Cortex of kidney (tissue), 1 donor: ENCODE measurements around the gene YY1AP1.
"Not testable (repeated sequence)": the region's sequence is repeated elsewhere in the genome, so short reads cannot be mapped to it uniquely, and the experiment has no call there.

Source experiments
- DNase-seq: peaks from one replicate; lab custom pipeline; 2025; lab: John Stamatoyannopoulos, UW

YY1AP1 gene

GRCh38 chr1:155645648-155646047 lies 42.9 kb downstream of the YY1AP1 start:
- no peak for DNase-seq

- DNase-seq: no peak
These were observed 43.5 kb downstream of the YY1AP1 start for GRCh38 chr1:155645034-155645598.

GRCh38 chr1:155643230-155643629 lies 45.3 kb downstream of the YY1AP1 start:
- no peak for DNase-seq

GRCh38 chr1:155642559-155643180 lies 45.9 kb downstream of the YY1AP1 start:
- not testable (repeated sequence) for DNase-seq

GRCh38 chr1:155640367-155640766 lies 48.2 kb downstream of the YY1AP1 start:
- no peak for DNase-seq

- no peak for DNase-seq
These were observed 52.0 kb downstream of the YY1AP1 start for GRCh38 chr1:155636397-155637153.

- not testable (repeated sequence) for DNase-seq
These were observed 62.1 kb downstream of the YY1AP1 start for GRCh38 chr1:155626428-155626827.

- no peak for DNase-seq
These were observed 65.2 kb downstream of the YY1AP1 start for GRCh38 chr1:155623357-155623756.

GRCh38 chr1:155622191-155622590 lies 66.4 kb downstream of the YY1AP1 start:
- DNase-seq: no peak

GRCh38 chr1:155613226-155613625 lies 75.3 kb downstream of the YY1AP1 start:
- DNase-seq: not testable (repeated sequence)

- DNase-seq: not testable (repeated sequence)
These were observed 78.3 kb downstream of the YY1AP1 start for GRCh38 chr1:155610257-155610647.

- peak; percentile 17 for DNase-seq
These were observed 78.9 kb downstream of the YY1AP1 start, which contains the start of gene MSTO1 for GRCh38 chr1:155609515-155610256. Gene MSTO1 (plus strand): TSS chr1:155610218. CDS start chr1:155610249, 31 bp downstream.
